A549 (cell line): Measurements from ENCODE around the gene CACNA1E. TPM values are rescaled to one million over a fixed set of nuclear protein-coding genes. Genes with fewer than 3 reads are reported as not detected.

Experiments
- ATAC-seq, 2 experiments: fragments of 200-7000 bp in 1 of 2; fragments of >200 bp in 1 of 2; cut with Nextera tagmentation in 1 of 2; cut with Tn5 transposase in 1 of 2; 3 replicates each; pipeline versions ENCODE4 v1.8.0 to v1.9.1; 2018 to 2020; ENCODE audit warnings: mild to moderate bottlenecking in 1 of 2, moderate library complexity in 1 of 2
- CTCF ChIA-PET: fragments of 300-600 bp; sonication (Branson Sonifier 250); formaldehyde crosslinking; extraction: SDS; loops from one replicate; lab custom pipeline; 2021; ENCODE audit warnings: antibody characterized with exemption, inconsistent platforms; lab: Yijun Ruan, JAX
- POLR2A ChIA-PET: fragments of 350-600 bp; formaldehyde crosslinking; extraction: SDS; loops from one replicate; lab custom pipeline; 2021; ENCODE audit warnings: antibody characterized with exemption, inconsistent platforms; lab: Yijun Ruan, JAX
- DNase-seq, 2 experiments: peaks; one replicate each; pipeline versions ENCODE4 v3.0.0 to v3.0.0-alpha.2; 2011 to 2016; ENCODE audit warnings: low read depth in 1 of 2, low spot score in 1 of 2
- FAIRE-seq: peaks from 2 replicates; lab custom pipeline; 2011; peaks lifted over from hg19 to GRCh38; lab: Jason Lieb, UNC
- H3K27ac ChIP-seq, 2 experiments: fragments of >200 bp; sonication (Bioruptor Twin); formaldehyde crosslinking; 3 replicates each; pipeline ENCODE4 v1.5.1; 2016 to 2017
- H3K4me1 ChIP-seq: fragments of >200 bp; sonication (Bioruptor Twin); formaldehyde crosslinking; 3 replicates; pipeline ENCODE4 v1.6.1; 2016
- H3K4me2 ChIP-seq: fragments of >200 bp; sonication (Bioruptor Twin); formaldehyde crosslinking; 3 replicates; pipeline ENCODE4 v1.6.1; 2016
- H3K4me3 ChIP-seq: fragments of >200 bp; sonication (Bioruptor Twin); formaldehyde crosslinking; 3 replicates; pipeline ENCODE4 v1.5.1; 2016
- H3K9me3 ChIP-seq: fragments of >200 bp; sonication (Bioruptor Twin); formaldehyde crosslinking; 3 replicates; pipeline ENCODE4 v1.6.1; 2016
- BCL3 ChIP-seq: fragments of >200 bp; sonication (Bioruptor Twin); formaldehyde crosslinking; IDR thresholded peaks from 3 replicates; pipeline ENCODE4 v1.6.1; 2016
- CBX2 ChIP-seq: fragments of 200-600 bp; sonication (generic); IDR thresholded peaks from 2 replicates; pipeline ENCODE4 v1.6.1; 2016; ENCODE audit warnings: low read depth, mild to moderate bottlenecking, borderline replicate concordance
- CBX8 ChIP-seq: fragments of 200-600 bp; sonication (generic); IDR thresholded peaks from 2 replicates; pipeline ENCODE4 v1.6.1; 2016
- CHD2 ChIP-seq: fragments of 150-350 bp; IDR thresholded peaks from 2 replicates; pipeline ENCODE4 v1.6.1; 2014; ENCODE audit warnings: low read length; ENCODE audit not compliant: partially characterized antibody
- EHF ChIP-seq: fragments of 250-450 bp; sonication (Bioruptor Pico); IDR thresholded peaks from 2 replicates; pipeline ENCODE4 v1.5.0; 2020; ENCODE audit warnings: mild to moderate bottlenecking
- EHMT2 ChIP-seq: fragments of 200-600 bp; sonication (generic); IDR thresholded peaks from 2 replicates; pipeline ENCODE4 v1.6.1; 2016; ENCODE audit warnings: antibody characterized with exemption, low read depth, mild to moderate bottlenecking, moderate library complexity
- EP300 ChIP-seq, 2 experiments: fragments of >200 bp; sonication (Bioruptor Twin); formaldehyde crosslinking; IDR thresholded peaks; 2 replicates in 1 of 2; 3 replicates in 1 of 2; pipeline ENCODE4 v1.6.1; 2016 to 2017
- GATA3 ChIP-seq: IDR thresholded peaks from 2 replicates; pipeline ENCODE4 v1.6.1; 2012; ENCODE audit warnings: borderline replicate concordance
- HDAC2 ChIP-seq: fragments of 200-600 bp; sonication (generic); IDR thresholded peaks from 2 replicates; pipeline ENCODE4 v1.6.1; 2016
- HEYL ChIP-seq: fragments of 250-450 bp; sonication (Bioruptor Pico); IDR thresholded peaks from 2 replicates; pipeline ENCODE4 v1.8.0; 2021; ENCODE audit warnings: mild to moderate bottlenecking, moderate library complexity
- HOXA7 ChIP-seq: fragments of 250-450 bp; sonication (Bioruptor Pico); IDR thresholded peaks from 2 replicates; pipeline ENCODE4 v1.5.0; 2020; ENCODE audit warnings: mild to moderate bottlenecking, moderate library complexity
- KDM1A ChIP-seq: fragments of 200-600 bp; sonication (generic); IDR thresholded peaks from 2 replicates; pipeline ENCODE4 v1.6.1; 2016; ENCODE audit warnings: low read depth, mild to moderate bottlenecking
- MAFK ChIP-seq: fragments of 450-650 bp; IDR thresholded peaks from 2 replicates; pipeline ENCODE4 v1.6.1; 2014; ENCODE audit not compliant: partially characterized antibody
- MYC ChIP-seq: IDR thresholded peaks from 2 replicates; pipeline ENCODE4 v1.6.1; 2012; ENCODE audit warnings: mild to moderate bottlenecking, inconsistent platforms, low read length, improper control_type of control experiment, borderline replicate concordance
- NFE2L2 ChIP-seq: fragments of 150-350 bp; conservative IDR thresholded peaks from 2 replicates; pipeline ENCODE4 v1.6.1; 2014; ENCODE audit warnings: low read length
- RAD21 ChIP-seq, 2 experiments: fragments of >200 bp in 1 of 2; sonication (Bioruptor Twin) in 1 of 2; formaldehyde crosslinking in 1 of 2; IDR thresholded peaks in 1 of 2; conservative IDR thresholded peaks in 1 of 2; 2 replicates in 1 of 2; 3 replicates in 1 of 2; pipeline ENCODE4 v1.6.1; 2012 to 2018; ENCODE audit warnings: inconsistent platforms in 1 of 2
- REST ChIP-seq: fragments of 200-600 bp; sonication (generic); IDR thresholded peaks from 2 replicates; pipeline ENCODE4 v1.6.1; 2016; ENCODE audit warnings: antibody characterized with exemption, mild to moderate bottlenecking, moderate library complexity
- RNF2 ChIP-seq: fragments of 200-600 bp; sonication (generic); IDR thresholded peaks from 2 replicates; pipeline ENCODE4 v1.6.1; 2016; ENCODE audit warnings: low read depth, mild to moderate bottlenecking, antibody characterized with exemption, moderate library complexity, borderline replicate concordance
- ZC3H11A ChIP-seq: fragments of 450-650 bp; IDR thresholded peaks from 2 replicates; pipeline ENCODE4 v1.6.1; 2014; ENCODE audit warnings: antibody characterized with exemption, mild to moderate bottlenecking
- WGBS: methylation state at CpG from one replicate; pipeline ENCODE4 v1.1.6; 2017; ENCODE audit errors: missing lambda C conversion rate; 5-methylcytosine and 5-hydroxymethylcytosine counted together
- polyA plus RNA-seq, 4 experiments: library from polyadenylated mRNA; depleted of rRNA in 3 of 4; stranded (reverse); fragments of >200 nt; fragmentation: RNase III in 1 of 4; extraction: RNeasy Plus Mini Kit Qiagen cat#74134 plus additional on column Dnase treatment in 1 of 4; gene quantifications; 2 replicates in 3 of 4; 3 replicates in 1 of 4; pipeline ENCODE4 v1.2.3, GENCODE V29; 2011 to 2017
- TF ChIP-seq, protein P1 (sequence below): fragments of 250-450 bp; sonication (Bioruptor Pico); IDR thresholded peaks from 2 replicates; pipeline ENCODE4 v1.5.0; 2020; ENCODE audit warnings: low read depth, mild to moderate bottlenecking, moderate library complexity
- TF ChIP-seq, protein P2 (sequence below): IDR thresholded peaks from 2 replicates; pipeline ENCODE4 v1.6.1; 2012

Gene CACNA1E
- polyA plus RNA-seq, 2 of the 4 experiments (the other 2 are of a cell fraction) = 0.01 TPM; not detected in 1

DNA sequence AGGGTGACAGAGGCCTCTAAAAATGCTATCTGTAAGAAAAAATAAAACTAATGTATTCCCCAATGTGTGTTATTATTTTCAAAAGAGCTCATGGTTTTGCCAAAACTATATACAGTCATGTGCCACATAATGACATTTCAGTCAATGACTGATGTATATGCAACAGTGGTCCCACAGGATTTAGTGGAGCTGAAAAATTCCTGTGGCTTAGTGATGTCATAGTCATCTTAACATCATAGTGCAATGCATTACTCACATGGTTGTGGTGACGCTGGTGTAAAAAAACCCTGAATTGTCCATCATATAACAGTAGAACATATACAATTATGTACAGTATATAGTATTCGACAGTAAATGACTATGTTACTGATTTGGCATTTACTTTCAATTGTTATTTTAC is 172.4 kb downstream of the CACNA1E start:
- ATAC-seq (no peak), FAIRE-seq (no peak)
- Histone ChIP-seq H3K4me1 (no peaks in the 10 kb centered on the region), H3K27ac (no peak overlapping the region), H3K4me2 (no peak overlapping the region)
- WGBS = 39% methylated on average over 2 of the region's 2 CpGs
- POLR2A ChIA-PET = no interaction called here
- CTCF ChIA-PET = no interaction called here
- TF ChIP-seq GATA3 (no peak), RAD21 (conservative IDR thresholded peaks at IDR 0.05 in 1 of 2, IDR thresholded peaks at IDR 0.05 in 1 of 2) (no peak), ZC3H11A (no peak), EP300 (IDR thresholded peaks at IDR 0.05) (no peak), HDAC2 (no peak), EHF (CRISPR knock-in tag) (no peak), HOXA7 (no peak), NFE2L2 (no peak), KDM1A (no peak), RNF2 (no peak), EHMT2 (no peak)
- TF ChIP-seq, all 56 proteins: peak for 0
- H3K4me3 ChIP-seq = no peak overlapping the region
- H3K9me3 ChIP-seq = no peaks in the 10 kb centered on the region
- no peak for DNase-seq

- POLR2A ChIA-PET = no interaction called here
- Histone ChIP-seq H3K4me2 (no peak overlapping the region), H3K9me3 (no peaks in the 10 kb centered on the region), H3K4me1 (no peaks in the 10 kb centered on the region), H3K27ac (no peak overlapping the region), H3K4me3 (no peak overlapping the region)
- 39% methylated on average over 2 of the region's 2 CpGs for WGBS
- CTCF ChIA-PET = no interaction called here
- ATAC-seq (no peak), DNase-seq (no peak), FAIRE-seq (no peak)
- no peak for TF ChIP-seq MYC
- TF ChIP-seq HOXA7 = no peak
- no peak for TF ChIP-seq CHD2
- TF ChIP-seq REST = no peak
- no peak for TF ChIP-seq MAFK
These were observed 173.2 kb downstream of the CACNA1E start for GRCh38 chr1:181656491-181656890.

- ChIA-PET POLR2A (no interaction called here), CTCF (interaction anchor here (1.3 kb wide), 1 partner anchor 12 kb away, joined by 3 read pairs; no protein-coding TSS in a partner anchor)
- DNase-seq (no peak), ATAC-seq (no peak), FAIRE-seq (no peak)
- 4% methylated on average over 4 of the region's 4 CpGs for WGBS
- Histone ChIP-seq H3K4me3 (no peak overlapping the region), H3K27ac (no peak overlapping the region), H3K4me2 (no peak overlapping the region), H3K4me1 (no peaks in the 10 kb centered on the region), H3K9me3 (no peaks in the 10 kb centered on the region)
- TF ChIP-seq, protein P1, sequence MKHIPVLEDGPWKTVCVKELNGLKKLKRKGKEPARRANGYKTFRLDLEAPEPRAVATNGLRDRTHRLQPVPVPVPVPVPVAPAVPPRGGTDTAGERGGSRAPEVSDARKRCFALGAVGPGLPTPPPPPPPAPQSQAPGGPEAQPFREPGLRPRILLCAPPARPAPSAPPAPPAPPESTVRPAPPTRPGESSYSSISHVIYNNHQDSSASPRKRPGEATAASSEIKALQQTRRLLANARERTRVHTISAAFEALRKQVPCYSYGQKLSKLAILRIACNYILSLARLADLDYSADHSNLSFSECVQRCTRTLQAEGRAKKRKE (CRISPR knock-in tag) = no peak
- no peak for TF ChIP-seq CBX2
- TF ChIP-seq CBX8 = no peak
- no peak for TF ChIP-seq BCL3
- no peak for TF ChIP-seq HEYL (CRISPR knock-in tag)
- TF ChIP-seq, protein P2, sequence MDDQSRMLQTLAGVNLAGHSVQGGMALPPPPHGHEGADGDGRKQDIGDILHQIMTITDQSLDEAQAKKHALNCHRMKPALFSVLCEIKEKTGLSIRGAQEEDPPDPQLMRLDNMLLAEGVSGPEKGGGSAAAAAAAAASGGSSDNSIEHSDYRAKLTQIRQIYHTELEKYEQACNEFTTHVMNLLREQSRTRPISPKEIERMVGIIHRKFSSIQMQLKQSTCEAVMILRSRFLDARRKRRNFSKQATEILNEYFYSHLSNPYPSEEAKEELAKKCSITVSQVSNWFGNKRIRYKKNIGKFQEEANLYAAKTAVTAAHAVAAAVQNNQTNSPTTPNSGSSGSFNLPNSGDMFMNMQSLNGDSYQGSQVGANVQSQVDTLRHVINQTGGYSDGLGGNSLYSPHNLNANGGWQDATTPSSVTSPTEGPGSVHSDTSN = no peak
These were observed 175.3 kb downstream of the CACNA1E start for GRCh38 chr1:181658581-181658980.
